HepG2 (cell line): ENCODE results near the gene MTR. TPM values are rescaled to one million over a fixed set of nuclear protein-coding genes. Genes with fewer than 3 reads are reported as not detected.

Source experiments
- ATAC-seq: fragments of 200-7000 bp; cut with Tn5 transposase; 3 replicates; pipeline ENCODE4 v1.9.1; 2020; ENCODE audit warnings: mild to moderate bottlenecking, moderate library complexity
- BruUV-seq: library from RNA; stranded (reverse); fragments of 400-500 nt; replicated peaks from 2 replicates; lab custom pipeline; 2021; lab: Mats Ljungman, UMichigan
- CTCF ChIA-PET: fragments of 300-600 bp; formaldehyde crosslinking; extraction: SDS; loops from one replicate; lab custom pipeline; 2021; ENCODE audit warnings: low total read pairs, inconsistent platforms, low intra/inter-chr PET ratio; lab: Yijun Ruan, JAX
- POLR2A ChIA-PET: fragments of 350-600 bp; sonication (Branson Sonifier 250); formaldehyde crosslinking; loops from one replicate; lab custom pipeline; 2020; ENCODE audit warnings: antibody characterized with exemption, inconsistent platforms; lab: Yijun Ruan, JAX
- DNase-seq: peaks from one replicate; pipeline ENCODE4 v3.0.0-alpha.2; 2015; ENCODE audit warnings: low spot score
- FAIRE-seq: peaks from 3 replicates; lab custom pipeline; 2011; peaks lifted over from hg19 to GRCh38; lab: Jason Lieb, UNC
- H2AFZ ChIP-seq: one replicate; pipeline ENCODE4 v1.6.1; 2011; ENCODE audit warnings: low read length, inconsistent platforms
- H3K27ac ChIP-seq: fragments of 300-600 bp; 3 replicates; pipeline ENCODE4 v1.8.0; 2011; ENCODE audit warnings: mixed run types, mild to moderate bottlenecking, mixed read lengths, low read length, inconsistent platforms; ENCODE audit not compliant: insufficient read depth; ENCODE audit errors: extremely low read length
- H3K27me3 ChIP-seq, 2 experiments: fragments of 200-600 bp in 1 of 2; 2 replicates in 1 of 2; 3 replicates in 1 of 2; pipeline versions ENCODE4 v1.6.0 to v1.8.0; 2011; ENCODE audit warnings: low read length in 2 of 2, mild to moderate bottlenecking in 2 of 2, moderate library complexity in 2 of 2, inconsistent platforms in 1 of 2; ENCODE audit not compliant: insufficient read depth in 2 of 2, control insufficient read depth in 1 of 2
- H3K36me3 ChIP-seq, 2 experiments: fragments of 200-600 bp in 1 of 2; replicated peaks in 1 of 2; 2 replicates in 1 of 2; 3 replicates in 1 of 2; pipeline versions ENCODE4 v1.5.1 to v1.8.0; 2011; ENCODE audit warnings: low read length in 2 of 2, inconsistent platforms in 1 of 2; ENCODE audit not compliant: insufficient read depth in 2 of 2, control insufficient read depth in 1 of 2
- H3K4me1 ChIP-seq: 2 replicates; pipeline ENCODE4 v1.5.1; 2012; ENCODE audit warnings: low read length, inconsistent platforms; ENCODE audit not compliant: insufficient read depth
- H3K4me2 ChIP-seq: 2 replicates; pipeline ENCODE4 v1.6.0; 2011; ENCODE audit warnings: low read depth, low read length, inconsistent platforms
- H3K4me3 ChIP-seq, 3 experiments: fragments of 200-600 bp in 1 of 3; sonication (generic), shearing (Covaris generic) in 1 of 3; replicated peaks in 1 of 3; 2 replicates each; pipeline ENCODE4 v1.5.1; 2011 to 2016; ENCODE audit warnings: low read length in 3 of 3, inconsistent platforms in 2 of 3, low read depth in 2 of 3, mild to moderate bottlenecking in 2 of 3, control low read depth in 1 of 3, mixed read lengths in 1 of 3; ENCODE audit not compliant: insufficient read depth in 1 of 3
- H3K79me2 ChIP-seq: one replicate; pipeline ENCODE4 v1.6.1; 2011; ENCODE audit warnings: low read length, inconsistent platforms; ENCODE audit not compliant: insufficient read depth
- H3K9ac ChIP-seq: 2 replicates; pipeline ENCODE4 v1.6.0; 2011; ENCODE audit warnings: mild to moderate bottlenecking, low read depth, low read length, inconsistent platforms; ENCODE audit not compliant: insufficient read depth
- H3K9me3 ChIP-seq: 2 replicates; pipeline ENCODE4 v1.5.1; 2012; ENCODE audit warnings: mild to moderate bottlenecking, low read length
- H4K20me1 ChIP-seq: 2 replicates; pipeline ENCODE4 v1.6.0; 2011; ENCODE audit warnings: inconsistent platforms, mild to moderate bottlenecking, low read length, moderate library complexity; ENCODE audit not compliant: insufficient read depth
- ATF7-NPFF ChIP-seq: sonication (generic); formaldehyde crosslinking; IDR thresholded peaks from 2 replicates; pipeline ENCODE4 v1.8.1; 2023; ENCODE audit warnings: mild to moderate bottlenecking, low read depth, missing genetic modification reagents, moderate library complexity
- LRRFIP1 ChIP-seq: sonication (generic); formaldehyde crosslinking; conservative IDR thresholded peaks from 2 replicates; pipeline ENCODE4 v1.4.0; 2020; ENCODE audit warnings: missing genetic modification reagents
- MAFK ChIP-seq, 2 experiments: IDR thresholded peaks in 1 of 2; conservative IDR thresholded peaks in 1 of 2; 2 replicates each; pipeline ENCODE4 v1.6.1; 2011; ENCODE audit warnings: improper control_type of control experiment in 2 of 2, low read length in 2 of 2
- NAIF1 ChIP-seq: sonication (generic); formaldehyde crosslinking; IDR thresholded peaks from 2 replicates; pipeline ENCODE4 v1.5.0; 2020; ENCODE audit warnings: mild to moderate bottlenecking, missing genetic modification reagents, borderline replicate concordance
- NFIC ChIP-seq: IDR thresholded peaks from 2 replicates; pipeline ENCODE4 v1.6.1; 2012; ENCODE audit warnings: mild to moderate bottlenecking, low read length, inconsistent platforms
- PPARG ChIP-seq: conservative IDR thresholded peaks from 2 replicates; pipeline ENCODE4 v1.6.1; 2016; ENCODE audit warnings: missing biosample characterization, missing genetic modification reagents
- RFXAP ChIP-seq: sonication (generic); formaldehyde crosslinking; IDR thresholded peaks from 2 replicates; pipeline ENCODE4 v1.4.0; 2020; ENCODE audit warnings: missing genetic modification reagents, borderline replicate concordance
- ZBTB33 ChIP-seq: sonication (generic); formaldehyde crosslinking; IDR thresholded peaks from 2 replicates; pipeline ENCODE4 v1.4.0; 2020; ENCODE audit warnings: missing genetic modification reagents
- ZMYM3 ChIP-seq: sonication (generic); formaldehyde crosslinking; IDR thresholded peaks from 2 replicates; pipeline ENCODE4 v1.5.1; 2020; ENCODE audit warnings: mild to moderate bottlenecking, missing genetic modification reagents
- ZNF10 ChIP-seq: sonication (generic); formaldehyde crosslinking; IDR thresholded peaks from 2 replicates; pipeline ENCODE4 v1.4.0; 2020; ENCODE audit warnings: mild to moderate bottlenecking, low read depth, missing genetic modification reagents, borderline replicate concordance
- ZNF142 ChIP-seq: sonication (generic); formaldehyde crosslinking; IDR thresholded peaks from 2 replicates; pipeline ENCODE4 v1.4.0; 2020; ENCODE audit warnings: missing genetic modification reagents
- ZNF230 ChIP-seq: sonication (generic); formaldehyde crosslinking; IDR thresholded peaks from 2 replicates; pipeline ENCODE4 v1.4.0; 2020; ENCODE audit warnings: mild to moderate bottlenecking, missing genetic modification reagents
- ZNF317 ChIP-seq: sonication (generic); formaldehyde crosslinking; IDR thresholded peaks from 2 replicates; pipeline ENCODE4 v1.5.0; 2020; ENCODE audit warnings: mild to moderate bottlenecking, missing genetic modification reagents
- ZNF34 ChIP-seq: sonication (generic); formaldehyde crosslinking; IDR thresholded peaks from 2 replicates; pipeline ENCODE4 v1.4.0; 2020; ENCODE audit warnings: mild to moderate bottlenecking, missing genetic modification reagents, borderline replicate concordance
- WGBS: methylation state at CpG from one replicate; pipeline ENCODE4 v1.1.6; 2017; ENCODE audit warnings: low lambda C conversion rate; 5-methylcytosine and 5-hydroxymethylcytosine counted together
- in situ Hi-C: cut with HindIII; loops from 2 replicates; pipeline ENCODE4 v1.10.0; 2017; ENCODE audit warnings: low pct_unique_long_range_greater_than_20kb; ENCODE audit not compliant: extremely low pct_ligation_motif_present
- intact Hi-C: fragments of 100-400 bp; cut with micrococcal nuclease; formaldehyde crosslinking; loops from one replicate; pipeline ENCODE4 v1.10.0; 2022; ENCODE audit not compliant: unreplicated experiment
- polyA plus RNA-seq, 8 experiments: library from polyadenylated mRNA; depleted of rRNA in 3 of 8; stranded (reverse) in 7 of 8; unstranded in 1 of 8; fragments of >200 nt; fragmentation: Illumina TruSeq in 4 of 8; extraction: Trizol in 4 of 8; gene quantifications; 2 replicates each; pipeline versions ENCODE4 v1.2.1 to v1.2.3, GENCODE V29; 2011 to 2016; ENCODE audit warnings: low read depth in 4 of 8, missing spikeins in 1 of 8, mixed read lengths in 1 of 8; ENCODE audit not compliant: insufficient read depth in 1 of 8
- total RNA-seq, 5 experiments: library from RNA; depleted of rRNA; stranded (reverse); fragments of >200 nt; fragmentation: Illumina TruSeq; extraction: Trizol; gene quantifications; 2 replicates each; pipeline ENCODE4 v1.2.3, GENCODE V29; 2016; ENCODE audit warnings: low read depth in 1 of 5

Gene MTR
- total and polyA plus RNA-seq, 2 of the 13 experiments (the other 11 are each of a cell fraction or from before 2014, with no cell fraction given), result 16.3 to 36.1 TPM

GRCh38 chr1:236916131-236916800, 121.2 kb downstream of the MTR start:
- Histone ChIP-seq H3K79me2 (no peaks in the 10 kb centered on the region), H3K9me3 (no peaks in the 10 kb centered on the region), H2AFZ (no peak overlapping the region), H3K27me3 (no peaks in the 10 kb centered on the region), H3K9ac (no peak overlapping the region), H3K4me3 (no peak overlapping the region), H3K36me3 (no peaks in the 10 kb centered on the region), H3K4me2 (no peak overlapping the region), H3K27ac (no peak overlapping the region), H3K4me1 (peaks cover 13% of the 10 kb centered on the region), H4K20me1 (no peaks in the 10 kb centered on the region)
- WGBS, result 45% methylated on average over 5 of the region's 5 CpGs
- BruUV-seq, result no TSS peak
- intact Hi-C loops, result no loop called here
- no peak for ATAC-seq
- no peak for FAIRE-seq
- POLR2A ChIA-PET, result no interaction called here
- no peak for DNase-seq
- in situ Hi-C loops, result no loop called here
- CTCF ChIA-PET, result no interaction called here
- TF ChIP-seq MAFK (conservative IDR thresholded peaks at IDR 0.05 in 1 of 2, IDR thresholded peaks at IDR 0.05 in 1 of 2; ENCODE audit: low read length in 2 of 2), result peak in 1 of 2 experiments; percentile 51; a peak in 1 of 4 replicates
- TF ChIP-seq NAIF1, result no peak
- no peak for TF ChIP-seq RFXAP (CRISPR knock-in tag)
- no peak for TF ChIP-seq ZMYM3 (CRISPR knock-in tag)
- TF ChIP-seq ZNF230 (CRISPR knock-in tag), result no peak
- no peak for TF ChIP-seq LRRFIP1
- no peak for TF ChIP-seq ZBTB33 (CRISPR knock-in tag)
- TF ChIP-seq NFIC, result no peak
- peak; percentile 88 for TF ChIP-seq ZNF317 (CRISPR knock-in tag)
- TF ChIP-seq ZNF34 (CRISPR knock-in tag), result no peak
- TF ChIP-seq ZNF10 (CRISPR knock-in tag), result no peak
- TF ChIP-seq ZNF142 (CRISPR knock-in tag), result no peak
- TF ChIP-seq PPARG (CRISPR knock-in tag), result no peak
- no peak for TF ChIP-seq ATF7-NPFF (CRISPR knock-in tag)
